Putamen (tissue), 1 donor: ENCODE measurements around the gene RIPK4.
"Not testable (repeated sequence)": the region's sequence is repeated elsewhere in the genome, so short reads cannot be mapped to it uniquely, and the experiment has no call there.

Experiments used
- DNase-seq: peaks from one replicate; pipeline ENCODE4 v3.0.0-alpha.2; 2016; ENCODE audit warnings: low spot score

Gene RIPK4

DNA sequence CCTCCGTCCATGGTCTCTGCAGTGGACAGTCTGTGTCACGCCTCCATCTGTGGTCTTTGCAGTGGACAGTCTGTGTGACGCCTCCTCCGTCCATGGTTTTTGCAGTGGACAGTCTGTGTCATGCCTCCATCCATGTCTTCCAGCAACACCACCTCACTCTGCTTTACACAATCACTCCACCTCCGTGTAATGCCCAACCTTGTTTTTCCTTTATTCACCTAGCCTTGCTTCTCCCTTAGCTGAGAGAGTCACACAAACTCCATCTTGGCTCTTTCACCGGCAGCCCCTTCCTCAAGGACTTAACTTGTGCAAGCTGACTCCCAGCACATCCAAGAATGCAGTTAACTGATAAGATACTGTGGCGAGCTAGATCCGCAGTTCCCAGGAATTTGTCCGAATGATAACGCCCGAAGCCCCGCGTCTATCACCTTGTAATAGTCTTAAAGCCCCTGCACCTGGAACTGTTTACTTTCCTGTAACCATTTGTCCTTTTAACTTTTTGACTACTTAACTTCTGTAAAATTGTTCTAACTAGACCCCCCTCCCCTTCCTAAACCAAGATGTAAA, 52.5 kb downstream of the RIPK4 start:
- DNase-seq = not testable (repeated sequence)

DNA sequence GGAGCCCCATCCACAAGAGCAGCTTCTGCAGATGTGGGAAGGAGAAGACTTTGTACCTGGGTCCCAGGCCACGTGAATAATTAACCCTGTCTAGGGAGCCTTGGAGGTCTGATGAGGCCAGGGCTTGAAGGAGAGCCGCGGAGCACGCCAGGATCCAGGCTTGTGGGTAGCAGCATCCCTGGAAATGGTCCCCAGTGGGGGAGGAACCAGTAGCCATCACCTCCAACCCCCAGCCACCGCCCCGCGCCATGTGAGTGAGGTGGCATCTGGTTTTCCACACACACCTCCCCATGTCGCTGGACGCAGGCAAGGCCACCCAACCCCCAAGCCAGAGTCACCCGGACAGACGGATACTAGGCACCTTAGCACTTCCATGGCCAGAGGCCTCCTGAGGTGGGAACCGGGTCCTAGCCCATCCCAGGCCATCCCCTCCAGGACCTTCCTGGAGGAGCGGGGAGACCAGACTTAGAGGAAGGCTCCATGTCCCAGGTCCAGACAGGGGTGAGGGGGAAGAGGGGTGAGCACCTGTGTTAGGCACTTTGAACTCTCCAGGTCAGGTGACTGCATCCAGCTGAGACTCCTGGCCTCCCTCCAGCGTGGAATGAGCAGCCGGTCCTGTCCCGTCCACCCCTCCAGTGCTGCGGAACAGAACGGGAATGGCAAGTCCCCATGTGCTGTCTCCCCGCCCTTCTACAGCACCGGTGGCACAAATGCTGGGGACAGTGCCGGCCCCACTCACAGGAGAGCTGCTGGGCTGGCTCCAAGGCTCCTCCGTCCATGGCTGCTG, 53.2 kb downstream of the RIPK4 start:
- DNase-seq = no peak

DNA sequence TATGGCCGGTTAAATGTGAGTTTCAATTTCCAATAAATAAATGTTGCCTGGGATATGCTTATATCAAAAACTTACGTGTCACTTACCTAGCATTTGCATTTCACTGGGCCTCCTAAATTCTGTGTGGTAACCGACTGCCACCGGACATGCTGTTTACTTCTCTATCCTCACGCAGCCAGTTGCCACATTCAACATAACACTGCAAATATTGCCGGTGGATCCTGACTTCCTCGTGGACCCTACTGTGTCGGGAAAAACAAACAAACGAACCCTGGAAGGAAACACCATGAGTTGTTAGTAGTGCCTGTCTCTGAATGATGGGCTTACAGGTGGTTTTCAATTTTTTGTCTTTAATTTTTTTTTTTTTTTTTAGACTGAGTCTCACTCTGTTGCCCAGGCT, 54.1 kb downstream of the RIPK4 start:
- no peak for DNase-seq

DNA sequence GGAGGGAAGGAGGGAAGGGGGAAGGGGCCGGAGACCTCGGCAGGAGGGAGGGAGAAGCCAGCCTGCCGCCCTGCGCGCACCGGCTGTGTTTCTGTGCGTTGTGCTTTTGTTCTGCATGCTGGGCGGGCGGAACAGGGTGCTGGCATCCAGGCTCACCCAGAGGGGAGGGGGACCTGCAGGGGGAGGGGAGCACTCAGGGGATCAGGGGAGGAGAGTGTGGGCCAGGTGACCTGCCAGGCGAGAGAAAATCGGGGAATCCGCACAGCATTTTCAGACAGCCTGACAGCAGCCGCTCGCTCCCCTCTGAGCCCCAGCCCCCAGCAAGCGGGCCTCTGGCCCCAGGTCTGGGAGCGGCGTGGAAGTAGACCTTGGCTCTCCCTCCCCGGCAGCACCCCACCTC, 54.7 kb downstream of the RIPK4 start:
- DNase-seq = no peak

DNA sequence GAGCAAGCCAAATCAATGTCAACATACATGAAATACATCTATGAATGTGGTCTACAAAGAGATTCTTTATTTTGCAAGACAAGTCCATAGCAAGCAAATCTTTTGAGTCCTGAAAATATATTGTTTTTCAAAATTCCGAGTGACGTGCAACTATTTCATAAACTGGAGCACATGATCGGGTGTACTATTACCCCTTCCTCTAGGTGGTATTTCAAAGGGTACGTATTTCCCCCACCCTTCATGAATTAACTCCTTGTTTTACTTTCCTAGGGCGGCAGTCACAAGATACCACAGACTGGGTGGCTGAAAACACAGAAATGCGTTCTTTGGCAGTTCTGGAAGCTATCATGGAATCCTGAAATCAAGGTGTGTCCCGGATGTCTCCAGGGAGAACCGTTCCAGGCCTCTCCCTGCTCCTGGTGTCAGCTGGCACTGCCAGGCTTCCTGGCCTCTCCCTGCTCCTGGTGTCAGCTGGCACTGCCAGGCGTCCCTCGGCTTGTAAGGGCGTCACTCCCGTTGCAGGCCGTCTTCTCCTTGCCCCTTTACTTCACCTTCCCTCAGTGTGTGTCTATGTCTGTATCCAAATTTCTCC, 55.3 kb downstream of the RIPK4 start:
- no peak for DNase-seq

DNA sequence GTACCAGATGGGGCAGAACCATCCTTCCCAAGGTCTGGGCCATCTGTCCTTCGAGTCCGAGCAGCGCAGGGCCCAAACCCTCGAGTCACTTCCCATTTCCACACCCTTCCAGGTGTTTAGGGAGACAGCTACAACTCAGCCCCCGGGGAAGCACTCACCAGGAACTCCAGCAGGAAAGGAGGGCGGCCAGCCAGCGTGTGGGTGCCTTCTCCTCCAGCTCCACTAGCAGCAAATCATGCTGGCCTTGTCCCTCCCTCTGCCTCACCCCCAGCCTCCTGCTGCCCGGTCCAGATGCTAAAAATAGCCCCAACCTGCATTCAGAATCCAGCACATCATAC, 56.1 kb downstream of the RIPK4 start:
- no peak for DNase-seq

DNA sequence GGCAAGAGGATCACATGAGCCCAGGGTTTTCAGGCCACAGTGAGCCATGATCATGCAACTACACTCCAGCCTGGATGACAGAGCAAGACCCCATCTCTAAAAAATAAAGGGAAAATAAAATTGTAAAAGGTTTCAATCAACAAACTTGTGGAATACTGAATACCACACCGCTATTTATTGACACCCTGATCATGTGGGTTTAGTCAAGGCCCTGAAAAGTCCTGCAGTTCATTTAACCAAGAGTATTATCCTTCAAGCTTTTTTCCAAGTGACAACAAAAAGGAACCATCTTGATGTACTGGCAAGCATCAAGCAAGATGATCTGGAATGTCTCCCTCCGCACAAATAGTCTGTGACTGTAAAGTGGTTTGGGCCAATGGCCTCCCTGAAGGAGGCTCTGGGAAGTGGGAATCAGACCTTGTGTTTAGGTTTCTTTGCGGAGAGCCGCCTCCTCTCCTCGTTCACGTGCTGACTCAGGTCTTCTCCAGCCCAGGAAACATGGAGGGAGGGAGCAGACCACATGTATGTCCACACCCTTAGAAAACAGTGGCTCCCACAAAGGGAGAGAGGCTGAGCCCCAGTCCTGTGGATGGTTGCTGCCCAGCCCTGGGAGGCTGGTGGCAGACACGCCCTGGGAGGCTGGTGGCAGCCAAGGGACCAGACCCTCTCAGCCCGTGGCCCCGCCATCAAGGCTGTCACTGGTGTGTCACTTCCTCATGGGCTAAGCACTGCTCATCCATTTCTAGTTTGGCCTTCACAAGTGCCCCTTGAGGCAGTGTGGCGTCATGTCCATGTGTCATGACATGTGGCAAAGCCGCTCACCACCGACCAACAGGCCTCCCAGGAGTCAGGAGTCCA, 56.7 kb downstream of the RIPK4 start:
- no peak for DNase-seq

DNA sequence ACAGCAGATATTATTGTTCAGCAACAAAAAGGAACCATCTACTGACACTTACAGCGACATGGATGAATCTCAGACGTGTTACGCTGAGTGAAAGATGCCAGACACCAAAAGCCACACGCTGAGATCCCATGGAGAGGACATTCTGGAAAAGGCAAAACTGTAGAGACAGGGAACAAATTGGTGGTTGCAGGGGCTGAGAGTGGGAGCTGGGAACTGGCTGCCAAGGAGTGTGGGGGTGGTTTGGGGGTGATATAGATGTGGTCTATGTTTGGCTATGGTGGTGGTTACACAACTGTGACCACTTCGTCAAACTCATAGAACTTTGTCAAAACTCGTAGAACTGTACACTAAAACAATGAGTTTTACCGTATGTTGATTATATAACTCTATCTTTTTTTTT, 57.7 kb downstream of the RIPK4 start:
- DNase-seq = no peak

DNA sequence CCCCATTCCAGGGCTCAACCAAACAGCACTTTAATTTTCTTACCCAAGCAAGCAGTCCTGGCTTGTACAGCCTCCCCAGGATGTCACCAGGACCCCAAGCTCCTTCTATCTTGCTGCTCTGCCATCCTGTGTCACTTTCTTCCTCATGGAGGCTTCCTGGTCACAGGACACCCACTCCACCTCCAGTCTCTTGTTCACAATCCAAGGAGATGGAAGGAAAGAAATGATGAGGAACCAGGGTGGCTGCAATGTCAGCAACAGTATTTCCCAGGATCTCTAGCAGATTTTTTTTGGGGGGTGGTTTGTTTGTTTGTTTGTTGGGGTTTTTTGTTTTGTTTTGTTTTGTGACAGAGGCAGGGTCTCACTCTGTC, 58.9 kb downstream of the RIPK4 start:
- no peak for DNase-seq

DNA sequence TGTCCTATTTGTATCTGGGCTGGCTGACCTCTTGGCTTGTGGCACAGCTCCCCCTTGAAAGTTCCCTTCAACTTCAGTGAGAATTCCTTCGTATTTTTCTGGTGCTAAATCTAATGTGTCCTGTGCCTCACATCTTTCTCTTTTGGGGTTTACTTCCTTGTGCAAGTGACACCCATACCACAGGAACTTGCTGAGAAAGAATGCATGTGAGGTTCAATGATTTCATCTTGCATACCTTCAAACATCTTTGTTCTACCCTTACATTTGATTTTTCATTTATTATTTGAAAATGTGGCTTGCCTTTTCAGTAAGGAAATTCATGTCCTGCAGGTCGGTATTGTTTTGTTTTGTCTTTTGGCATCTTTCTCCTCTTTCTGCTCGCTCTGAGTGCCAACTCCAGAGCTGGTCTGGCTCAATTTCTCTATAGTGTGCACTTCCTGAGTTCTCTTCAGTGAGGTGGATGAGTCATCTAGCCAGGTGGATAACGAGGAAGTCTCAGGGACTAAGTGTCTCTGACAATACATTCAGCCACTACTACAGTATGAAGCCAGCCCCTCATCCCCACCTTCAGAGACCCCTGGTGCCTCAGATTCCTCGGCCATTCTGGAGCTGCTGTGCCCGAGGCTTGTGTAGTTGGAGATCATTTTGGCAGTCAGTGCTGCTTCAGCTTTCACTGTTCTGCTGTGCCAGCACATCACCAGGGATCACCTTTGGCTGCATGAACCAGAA, 59.5 kb downstream of the RIPK4 start:
- DNase-seq = no peak

DNA sequence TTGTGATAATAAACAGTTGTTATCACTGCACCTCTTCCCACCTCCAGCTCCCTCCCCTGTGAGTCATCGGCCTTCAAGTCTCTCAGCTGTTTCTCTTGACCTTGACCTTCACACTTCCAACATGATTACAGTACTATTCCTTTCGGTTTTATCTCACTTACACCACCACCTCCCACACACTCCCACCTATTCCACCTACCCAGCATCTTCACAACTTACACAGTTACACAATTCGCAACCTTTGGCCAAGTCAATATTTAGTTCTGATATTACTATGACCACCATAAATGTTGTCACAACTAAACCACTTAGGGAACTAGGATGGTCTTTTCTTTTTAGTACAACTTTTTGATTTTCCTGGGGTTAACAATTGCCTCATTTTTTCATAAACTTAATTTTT, 60.2 kb downstream of the RIPK4 start:
- no peak for DNase-seq

DNA sequence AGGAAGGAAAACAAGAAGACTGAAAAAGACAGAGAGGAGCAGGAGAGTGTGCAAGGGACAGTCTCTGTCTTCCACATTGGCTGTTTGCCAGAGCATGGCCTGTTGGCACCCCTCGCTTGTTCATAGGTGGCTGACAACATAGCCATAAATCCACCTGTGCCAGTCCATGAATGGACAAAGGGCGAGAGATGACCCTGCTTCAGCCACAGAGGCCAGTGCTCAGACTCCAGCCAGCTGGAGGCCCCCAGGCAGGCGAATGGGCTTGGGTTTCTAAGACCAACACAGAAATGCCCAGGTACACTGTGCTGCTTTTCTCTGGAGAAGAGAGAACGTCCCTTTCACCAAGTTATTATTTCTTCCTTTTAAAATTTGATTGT, 60.6 kb downstream of the RIPK4 start:
- DNase-seq = no peak

DNA sequence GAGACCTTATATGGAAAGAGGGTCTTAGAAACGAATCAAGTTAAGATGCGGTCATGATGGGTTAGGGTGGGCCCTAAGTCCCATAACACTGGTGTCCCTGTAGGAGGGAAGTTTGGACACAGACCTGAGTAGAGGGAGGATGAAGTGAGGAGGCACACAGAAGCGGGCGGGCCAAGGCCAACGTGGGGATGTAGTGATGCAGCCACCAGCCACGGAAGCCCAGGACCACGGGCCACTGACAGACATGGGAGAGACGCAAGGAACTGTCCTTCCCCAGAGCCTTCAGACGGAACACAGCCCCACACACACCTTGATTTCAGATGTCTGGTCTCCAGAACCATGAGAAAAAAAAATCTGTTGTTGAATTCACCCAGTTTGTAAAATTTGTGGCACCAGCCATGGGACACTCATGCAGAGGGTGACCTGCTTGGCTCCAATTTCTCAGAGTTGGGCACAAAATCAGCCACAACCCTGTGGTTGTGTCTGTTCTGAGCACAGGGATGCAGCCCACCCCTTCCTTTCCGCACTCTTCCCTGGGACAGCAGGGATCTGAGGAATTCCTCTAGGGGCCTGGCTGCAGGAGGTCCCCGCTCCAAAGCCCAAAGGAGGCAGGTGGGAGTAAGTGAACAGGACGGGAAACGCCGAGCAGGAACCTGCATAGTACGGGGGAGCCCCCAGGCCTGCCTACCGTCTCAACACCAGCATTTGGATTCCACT, 61.1 kb downstream of the RIPK4 start:
- DNase-seq = no peak

DNA sequence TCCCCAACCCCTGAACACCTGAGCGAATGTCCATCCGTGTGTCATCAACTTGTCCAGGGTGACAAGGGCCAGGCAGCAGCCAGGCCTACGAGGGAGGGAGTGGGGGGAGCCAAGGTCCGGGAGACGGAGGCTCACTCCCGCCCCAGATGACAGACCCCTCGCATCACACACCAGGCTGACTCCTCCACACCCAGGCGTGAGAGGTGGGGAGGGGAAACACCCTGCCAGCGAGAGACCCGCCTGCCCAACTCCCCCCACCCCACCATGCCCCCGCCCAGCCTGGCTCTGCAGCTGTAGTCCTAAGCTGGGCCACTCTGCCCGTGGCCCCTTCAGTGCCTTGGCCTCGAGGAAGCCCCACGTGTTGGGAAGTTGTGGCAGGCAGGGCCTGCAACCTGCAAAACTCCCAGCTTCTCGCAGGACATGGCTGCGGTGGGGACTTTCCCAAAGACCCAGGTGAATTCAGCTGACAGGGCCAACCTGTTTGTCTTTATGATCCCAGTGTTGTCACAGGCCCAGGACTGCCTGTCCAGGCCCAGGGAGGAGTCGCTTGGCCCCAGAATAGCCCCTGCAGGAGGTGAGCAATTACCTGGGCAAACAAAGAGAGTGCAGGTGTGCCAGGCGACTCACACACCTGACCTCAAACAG, 62.9 kb downstream of the RIPK4 start:
- no peak for DNase-seq

DNA sequence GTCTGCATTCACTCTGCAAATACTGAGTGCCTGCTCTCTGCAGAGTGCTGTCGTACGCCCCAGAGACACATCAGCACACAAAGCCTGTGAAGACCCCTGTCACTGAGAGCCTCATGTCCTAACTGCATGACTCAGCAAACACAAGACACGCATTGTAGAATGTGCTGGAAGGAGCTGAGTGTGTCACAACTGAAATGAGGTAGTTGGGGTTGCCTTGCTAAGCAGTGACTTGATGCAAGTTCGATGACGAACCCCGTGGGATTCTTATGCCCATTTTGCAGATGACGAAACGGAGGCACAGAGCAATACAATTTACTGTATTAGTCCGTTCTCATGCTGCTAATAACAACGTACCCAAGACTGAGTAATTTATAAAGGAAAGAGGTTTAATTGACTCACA, 65.1 kb downstream of the RIPK4 start:
- DNase-seq = no peak

DNA sequence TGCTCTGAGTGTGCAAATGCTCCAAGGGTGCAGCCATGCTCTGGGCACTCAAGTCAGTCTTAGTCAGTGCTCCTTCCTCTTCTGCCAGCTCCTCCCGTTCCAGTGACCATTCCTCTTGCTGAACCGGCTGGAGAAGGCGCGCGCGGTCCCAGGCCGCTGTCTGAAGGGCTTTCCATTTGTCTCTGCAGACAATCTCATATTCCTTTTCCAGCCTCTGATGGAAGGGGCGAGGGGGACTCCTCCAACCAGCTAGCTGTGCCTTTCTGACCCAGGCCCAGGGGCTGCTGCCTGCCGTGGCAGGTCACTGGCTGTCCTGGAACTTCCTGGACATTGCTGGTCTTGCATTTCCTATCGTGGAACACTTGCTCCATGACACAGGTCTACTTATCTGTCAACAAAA, 67.5 kb downstream of the RIPK4 start:
- DNase-seq = no peak

DNA sequence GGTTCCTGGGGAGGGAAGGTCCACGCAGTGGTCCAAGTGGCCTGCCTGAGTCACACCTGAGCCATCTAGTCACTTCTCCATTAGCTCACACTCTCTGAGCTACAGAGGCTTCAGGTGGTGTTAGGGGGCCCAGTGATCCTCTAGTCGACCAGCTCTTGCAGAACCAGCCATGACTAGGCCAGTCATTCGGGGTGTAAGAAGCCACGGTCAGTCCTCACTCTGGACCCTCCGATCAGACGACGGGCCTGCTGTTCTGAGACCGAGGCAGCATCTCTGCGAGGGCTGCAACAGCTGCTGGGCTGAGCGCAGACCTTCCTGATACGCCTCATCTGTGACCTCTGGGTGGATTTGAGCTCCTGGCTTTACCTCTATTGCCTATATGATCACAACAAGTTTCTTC, 68.8 kb downstream of the RIPK4 start:
- no peak for DNase-seq

DNA sequence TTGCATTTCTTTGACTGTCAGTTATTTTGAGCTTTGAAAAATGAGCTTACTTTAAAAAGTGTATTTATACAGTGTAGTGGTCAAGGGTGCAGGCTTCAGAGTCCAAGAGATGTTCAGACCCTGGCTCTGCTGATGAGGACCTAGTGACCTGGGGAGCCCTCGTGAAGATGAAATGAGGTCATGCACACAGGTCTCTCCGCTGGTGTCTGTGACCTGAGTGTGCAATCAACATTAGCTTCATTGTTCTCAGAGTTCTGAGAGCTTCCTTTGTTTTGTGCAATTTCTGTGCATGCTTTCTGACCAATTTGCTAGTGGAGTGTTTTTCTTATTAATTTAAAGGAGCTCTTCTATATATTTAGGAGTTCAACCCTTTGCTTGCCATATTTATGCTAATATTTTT, 71.3 kb downstream of the RIPK4 start:
- DNase-seq = no peak

DNA sequence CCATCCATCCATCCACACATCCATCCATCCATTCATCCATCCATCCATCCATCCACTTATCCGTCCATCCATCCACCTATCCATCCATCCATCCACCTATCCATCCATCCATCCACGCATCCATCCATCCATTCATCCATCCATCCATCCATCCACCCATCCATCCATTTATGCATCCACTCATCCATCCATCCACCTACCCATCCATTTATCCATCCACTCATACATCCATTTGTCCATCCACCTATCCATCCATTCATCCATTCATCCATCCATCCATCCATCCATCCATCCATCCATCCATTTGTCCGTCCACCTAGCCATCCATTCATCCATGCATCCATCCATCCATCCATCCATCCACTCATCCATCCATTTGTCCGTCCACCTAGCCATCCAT, 72.8 kb downstream of the RIPK4 start:
- DNase-seq = not testable (repeated sequence)

DNA sequence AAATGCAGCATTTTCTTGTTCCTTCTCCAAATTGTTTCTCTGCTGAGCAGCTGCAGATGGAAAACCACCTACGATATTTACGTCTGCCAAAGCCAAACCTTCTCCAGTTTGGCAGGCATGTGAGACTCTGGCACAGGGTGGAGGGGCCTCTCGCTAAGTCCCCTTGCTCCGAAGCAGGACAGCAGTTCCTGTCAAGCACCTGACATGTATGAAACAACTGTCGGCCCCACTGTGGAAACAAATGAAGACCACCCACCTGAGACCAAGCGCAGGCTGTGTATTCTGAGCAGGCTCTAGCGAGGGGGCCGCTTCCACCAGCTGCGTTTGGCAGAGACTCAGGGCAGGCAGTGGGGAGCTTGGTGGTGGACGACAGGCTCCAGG, 74.7 kb downstream of the RIPK4 start:
- DNase-seq = no peak
